GM10266 (cell line): ENCODE measurements around the gene PPP2R2C.

ENCODE experiments used
- DNase-seq: peaks from one replicate; pipeline ENCODE4 v3.0.0; 2012; ENCODE audit errors: extremely low spot score
- TF ChIP-seq, protein P1 (sequence below): IDR thresholded peaks from 2 replicates; pipeline ENCODE4 v1.5.1; 2012; ENCODE audit warnings: mild to moderate bottlenecking, low read depth; ENCODE audit not compliant: control insufficient read depth, insufficient read depth; ENCODE audit errors: missing control alignments

PPP2R2C gene

DNA sequence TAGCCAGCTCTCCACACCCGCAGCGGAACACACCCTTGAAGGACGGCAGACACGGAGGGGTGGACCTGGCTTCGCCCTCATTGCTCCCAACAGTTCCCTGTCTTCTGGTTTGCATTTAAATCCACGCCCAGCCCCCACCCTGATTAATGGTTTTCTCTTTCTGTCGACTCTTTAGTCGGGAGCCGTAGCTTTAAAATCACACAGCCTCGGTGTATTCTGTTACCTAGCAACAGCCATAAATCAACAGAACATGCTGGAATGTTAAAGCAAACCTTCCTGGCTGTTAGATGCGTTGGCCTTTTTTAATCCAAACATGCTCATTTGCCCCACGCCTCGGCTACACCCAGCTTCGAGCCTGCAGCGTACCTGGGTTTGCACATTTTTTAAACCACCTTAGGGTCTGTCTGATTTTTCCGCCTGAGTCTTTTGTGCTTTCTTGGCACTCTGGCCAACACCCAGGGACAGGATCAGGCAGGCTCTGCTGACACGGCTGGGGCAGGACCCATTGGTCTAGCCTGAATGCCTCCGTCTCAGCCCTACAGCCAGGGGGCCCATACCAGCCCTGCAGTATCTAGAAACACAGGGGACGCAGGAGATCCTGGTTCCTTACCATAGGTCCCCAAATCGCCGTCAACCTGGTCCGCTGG is 21.4 kb upstream of the PPP2R2C start:
- DNase-seq = no peak
- TF ChIP-seq, protein P1, sequence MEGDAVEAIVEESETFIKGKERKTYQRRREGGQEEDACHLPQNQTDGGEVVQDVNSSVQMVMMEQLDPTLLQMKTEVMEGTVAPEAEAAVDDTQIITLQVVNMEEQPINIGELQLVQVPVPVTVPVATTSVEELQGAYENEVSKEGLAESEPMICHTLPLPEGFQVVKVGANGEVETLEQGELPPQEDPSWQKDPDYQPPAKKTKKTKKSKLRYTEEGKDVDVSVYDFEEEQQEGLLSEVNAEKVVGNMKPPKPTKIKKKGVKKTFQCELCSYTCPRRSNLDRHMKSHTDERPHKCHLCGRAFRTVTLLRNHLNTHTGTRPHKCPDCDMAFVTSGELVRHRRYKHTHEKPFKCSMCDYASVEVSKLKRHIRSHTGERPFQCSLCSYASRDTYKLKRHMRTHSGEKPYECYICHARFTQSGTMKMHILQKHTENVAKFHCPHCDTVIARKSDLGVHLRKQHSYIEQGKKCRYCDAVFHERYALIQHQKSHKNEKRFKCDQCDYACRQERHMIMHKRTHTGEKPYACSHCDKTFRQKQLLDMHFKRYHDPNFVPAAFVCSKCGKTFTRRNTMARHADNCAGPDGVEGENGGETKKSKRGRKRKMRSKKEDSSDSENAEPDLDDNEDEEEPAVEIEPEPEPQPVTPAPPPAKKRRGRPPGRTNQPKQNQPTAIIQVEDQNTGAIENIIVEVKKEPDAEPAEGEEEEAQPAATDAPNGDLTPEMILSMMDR = no peak

DNA sequence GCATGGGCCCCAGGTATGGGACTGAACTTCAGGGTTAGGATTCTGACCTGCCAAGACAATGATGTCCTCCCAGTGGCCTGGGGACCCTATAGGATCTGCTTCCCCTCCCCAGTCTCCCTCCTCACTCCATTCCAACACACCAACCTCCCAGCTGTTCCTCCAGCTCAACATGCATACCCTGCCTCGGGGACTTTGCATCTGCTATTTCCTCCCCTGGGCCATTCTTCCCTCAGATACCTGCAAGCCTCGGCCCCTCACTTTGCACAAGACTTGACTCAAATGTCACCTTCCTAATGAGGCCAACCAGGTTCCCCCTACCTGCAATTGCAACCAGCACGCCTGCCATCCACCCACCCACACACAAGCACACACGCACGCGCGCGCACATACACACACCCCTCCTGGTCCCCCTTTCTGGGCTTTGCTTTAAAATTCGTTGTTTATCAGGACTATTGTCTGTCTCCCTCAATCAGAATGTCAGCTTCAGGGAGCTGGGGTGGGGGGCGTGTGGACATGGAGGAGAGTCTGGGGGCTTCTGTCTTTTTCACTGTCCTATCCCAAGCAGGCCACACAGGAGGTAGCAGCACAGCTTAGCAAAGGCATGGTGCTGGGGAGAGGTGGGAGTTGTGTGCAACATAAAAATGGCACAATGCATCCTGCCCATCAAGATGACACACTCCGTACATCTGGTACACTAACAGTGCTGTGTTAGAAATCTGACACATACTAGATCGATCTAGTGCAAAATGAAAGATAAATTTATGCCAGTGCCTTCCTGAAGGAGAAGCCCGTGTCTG is 20.6 kb upstream of the PPP2R2C start:
- TF ChIP-seq, protein P1 = no peak
- no peak for DNase-seq

DNA sequence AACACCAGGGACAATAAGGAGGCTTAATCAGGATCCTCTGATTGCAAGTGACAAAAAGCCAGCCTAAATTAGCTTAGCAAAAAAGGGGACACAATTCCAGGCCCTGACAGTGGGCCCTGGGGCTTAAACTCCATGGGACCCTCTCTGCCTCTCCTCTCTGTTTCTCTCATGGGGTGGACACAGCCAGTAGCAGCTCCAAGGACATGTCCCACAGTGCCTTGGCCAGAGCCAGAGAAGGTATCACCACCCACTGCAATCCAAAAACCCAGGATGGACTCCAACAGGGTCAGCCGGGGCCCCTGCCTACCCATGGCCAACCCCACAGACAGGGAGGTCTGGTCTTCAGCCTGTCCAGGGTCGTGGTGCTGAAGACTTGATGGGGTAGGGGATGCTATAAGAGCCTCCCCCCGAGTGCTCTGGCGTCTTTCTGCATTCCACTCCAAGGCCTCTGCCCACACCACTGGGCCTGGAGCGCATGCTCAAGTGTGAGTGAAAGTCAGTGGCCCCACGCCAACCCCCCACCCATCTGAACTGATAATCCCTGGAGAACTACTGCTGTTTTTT is 19.7 kb upstream of the PPP2R2C start:
- no peak for DNase-seq
- TF ChIP-seq, protein P1 = no peak

DNA sequence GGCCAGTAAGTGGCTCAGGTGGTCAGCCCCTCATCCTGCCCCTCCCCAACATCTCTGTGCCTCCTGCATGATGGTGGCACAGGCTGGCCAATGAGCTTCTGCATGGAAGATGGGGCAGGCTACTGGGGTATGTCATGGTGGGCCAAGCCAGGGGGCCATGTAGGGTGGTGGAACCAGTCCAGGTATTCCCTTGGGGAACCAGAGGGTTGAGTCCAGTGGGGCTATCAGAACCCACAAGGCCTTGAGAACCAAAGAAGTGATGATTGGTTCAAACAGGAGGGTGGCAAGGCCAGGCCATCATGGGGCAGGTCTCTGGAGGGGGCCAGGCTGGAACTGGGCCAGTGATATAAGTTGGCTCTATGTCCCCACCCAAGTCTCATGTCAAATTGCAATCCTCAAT is 18.8 kb upstream of the PPP2R2C start:
- TF ChIP-seq, protein P1 = no peak
- DNase-seq = no peak

DNA sequence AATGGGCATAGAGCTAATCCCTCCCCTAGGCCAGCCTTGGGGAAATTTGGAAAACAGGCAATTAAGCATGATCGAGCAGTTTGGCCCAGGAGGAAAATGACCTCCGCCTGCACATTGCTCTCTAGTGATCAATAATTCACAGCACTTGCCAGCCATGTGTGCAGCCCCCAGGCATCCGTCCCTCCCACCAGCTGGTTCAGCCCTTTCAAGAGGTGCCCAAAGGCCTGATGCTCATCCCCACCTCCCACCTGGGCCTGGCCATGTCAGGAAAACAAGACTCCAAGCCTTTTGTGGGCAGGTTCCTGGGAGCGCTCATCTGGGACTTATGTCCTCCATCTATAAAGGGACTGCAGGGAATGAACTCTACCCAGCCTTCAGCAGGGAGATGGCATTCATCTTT is 17.5 kb upstream of the PPP2R2C start:
- DNase-seq = no peak
- TF ChIP-seq, protein P1 = no peak

DNA sequence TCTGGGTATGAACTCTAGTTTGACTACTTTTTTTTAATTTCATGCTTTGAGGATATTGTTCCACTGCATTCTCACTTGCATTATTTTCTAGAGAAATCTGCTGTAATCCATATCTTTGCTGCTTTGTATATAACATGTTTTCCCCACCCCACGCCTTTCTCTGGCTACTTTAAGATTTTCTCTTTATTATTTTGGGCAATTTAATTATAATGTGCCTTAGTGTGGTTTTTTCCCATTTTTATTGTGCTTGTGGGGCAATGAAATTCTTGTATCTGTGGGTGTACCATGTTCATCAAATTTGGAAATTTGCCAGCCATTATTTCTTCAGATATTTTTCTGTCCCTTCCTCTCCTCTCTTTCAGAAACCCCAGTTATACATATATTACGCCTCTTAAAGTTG is 15.1 kb upstream of the PPP2R2C start:
- TF ChIP-seq, protein P1 = no peak
- no peak for DNase-seq
